HEK293 (cell line): ENCODE results near the gene FUT4.

Source experiments
- FEZF1 ChIP-seq: fragments of 450-650 bp; formaldehyde crosslinking; IDR thresholded peaks from 2 replicates; pipeline ENCODE4 v1.5.1; 2016; ENCODE audit warnings: missing biosample characterization, missing genetic modification characterization
- HOXA7 ChIP-seq: sonication (generic); formaldehyde crosslinking; IDR thresholded peaks from 2 replicates; pipeline ENCODE4 v1.8.1; 2022; ENCODE audit warnings: missing genetic modification reagents, borderline replicate concordance
- KLF10 ChIP-seq: fragments of 450-650 bp; IDR thresholded peaks from 2 replicates; pipeline ENCODE4 v1.5.1; 2018; ENCODE audit warnings: missing biosample characterization, mild to moderate bottlenecking, missing genetic modification characterization
- KLF16 ChIP-seq: fragments of 450-650 bp; formaldehyde crosslinking; IDR thresholded peaks from 2 replicates; pipeline ENCODE4 v1.5.1; 2017; ENCODE audit warnings: missing biosample characterization, missing genetic modification characterization
- OSR2 ChIP-seq: fragments of 450-650 bp; formaldehyde crosslinking; IDR thresholded peaks from 2 replicates; pipeline ENCODE4 v1.5.1; 2016; ENCODE audit warnings: missing biosample characterization, missing genetic modification characterization
- PRDM1 ChIP-seq: fragments of 450-650 bp; formaldehyde crosslinking; IDR thresholded peaks from 2 replicates; pipeline ENCODE4; 2016; ENCODE audit warnings: missing biosample characterization, missing genetic modification characterization
- ZBTB44 ChIP-seq: fragments of 450-650 bp; IDR thresholded peaks from 2 replicates; pipeline ENCODE4 v1.5.1; 2018; ENCODE audit warnings: missing biosample characterization, mild to moderate bottlenecking, missing genetic modification characterization
- ZFP37 ChIP-seq: fragments of 450-650 bp; formaldehyde crosslinking; IDR thresholded peaks from 2 replicates; pipeline ENCODE4 v1.5.1; 2016; ENCODE audit warnings: missing biosample characterization, missing genetic modification characterization
- ZNF114 ChIP-seq: fragments of 450-650 bp; formaldehyde crosslinking; IDR thresholded peaks from 2 replicates; pipeline ENCODE4 v1.5.0; 2017; ENCODE audit warnings: missing biosample characterization, missing genetic modification characterization
- ZNF16 ChIP-seq: fragments of 450-650 bp; formaldehyde crosslinking; IDR thresholded peaks from 2 replicates; pipeline ENCODE4 v1.5.1; 2016; ENCODE audit warnings: low read depth, missing biosample characterization, missing genetic modification characterization
- ZNF211 ChIP-seq: fragments of 450-650 bp; formaldehyde crosslinking; IDR thresholded peaks from 2 replicates; pipeline ENCODE4 v1.5.1; 2016; ENCODE audit warnings: low read depth, missing biosample characterization, missing genetic modification characterization
- ZNF274 ChIP-seq, 2 experiments: fragments of 200-500 bp in 1 of 2; fragments of 450-650 bp in 1 of 2; sonication (Bioruptor generic) in 1 of 2; formaldehyde crosslinking in 1 of 2; IDR thresholded peaks; 2 replicates each; pipeline versions ENCODE4 v1.5.1 to v1.6.1; 2014 to 2016; ENCODE audit warnings: borderline replicate concordance in 1 of 2, inconsistent platforms in 1 of 2, low read length in 1 of 2, missing biosample characterization in 1 of 2, missing genetic modification characterization in 1 of 2
- ZNF292 ChIP-seq: fragments of 450-650 bp; formaldehyde crosslinking; IDR thresholded peaks from 2 replicates; pipeline ENCODE4 v1.5.1; 2016; ENCODE audit warnings: low read depth, missing biosample characterization, missing genetic modification characterization, borderline replicate concordance
- ZNF324 ChIP-seq: fragments of 450-650 bp; formaldehyde crosslinking; IDR thresholded peaks from 2 replicates; pipeline ENCODE4 v1.5.1; 2016; ENCODE audit warnings: missing biosample characterization, missing genetic modification characterization
- ZNF350 ChIP-seq: fragments of 450-650 bp; formaldehyde crosslinking; IDR thresholded peaks from 2 replicates; pipeline ENCODE4 v1.5.0; 2017; ENCODE audit warnings: missing biosample characterization, mild to moderate bottlenecking, missing genetic modification characterization
- ZNF398 ChIP-seq: fragments of 450-650 bp; formaldehyde crosslinking; IDR thresholded peaks from 2 replicates; pipeline ENCODE4 v1.5.1; 2017; ENCODE audit warnings: missing biosample characterization, missing genetic modification characterization
- ZNF416 ChIP-seq: fragments of 450-650 bp; formaldehyde crosslinking; IDR thresholded peaks from 2 replicates; pipeline ENCODE4 v1.5.1; 2016; ENCODE audit warnings: missing biosample characterization, missing genetic modification characterization
- ZNF423 ChIP-seq: fragments of 450-650 bp; formaldehyde crosslinking; IDR thresholded peaks from 2 replicates; pipeline ENCODE4 v1.5.1; 2016; ENCODE audit warnings: missing biosample characterization, missing genetic modification characterization
- ZNF529 ChIP-seq: fragments of 450-650 bp; formaldehyde crosslinking; IDR thresholded peaks from 2 replicates; pipeline ENCODE4 v1.5.1; 2017; ENCODE audit warnings: missing genetic modification characterization, missing biosample characterization; ENCODE audit not compliant: insufficient replicate concordance
- ZNF561 ChIP-seq: fragments of 450-650 bp; IDR thresholded peaks from 2 replicates; pipeline ENCODE4 v1.5.1; 2018; ENCODE audit warnings: missing biosample characterization, missing genetic modification characterization, borderline replicate concordance
- ZNF660 ChIP-seq: fragments of 450-650 bp; IDR thresholded peaks from 2 replicates; pipeline ENCODE4 v1.5.1; 2018; ENCODE audit warnings: missing biosample characterization, mild to moderate bottlenecking, missing genetic modification characterization
- ZNF664 ChIP-seq: fragments of 450-650 bp; formaldehyde crosslinking; IDR thresholded peaks from 2 replicates; pipeline ENCODE4 v1.5.1; 2016; ENCODE audit warnings: missing biosample characterization, missing genetic modification characterization
- ZNF707 ChIP-seq: fragments of 450-650 bp; formaldehyde crosslinking; IDR thresholded peaks from 2 replicates; pipeline ENCODE4 v1.5.1; 2016; ENCODE audit warnings: missing biosample characterization, missing genetic modification characterization
- ZNF785 ChIP-seq: fragments of 450-650 bp; formaldehyde crosslinking; IDR thresholded peaks from 2 replicates; pipeline ENCODE4 v1.5.1; 2016; ENCODE audit warnings: missing biosample characterization, missing genetic modification characterization
- ZSCAN23 ChIP-seq: fragments of 450-650 bp; formaldehyde crosslinking; IDR thresholded peaks from 2 replicates; pipeline ENCODE4 v1.5.1; 2016; ENCODE audit warnings: missing biosample characterization, missing genetic modification characterization
- ZSCAN5A ChIP-seq: fragments of 450-650 bp; formaldehyde crosslinking; IDR thresholded peaks from 2 replicates; pipeline ENCODE4 v1.5.1; 2016; ENCODE audit warnings: missing biosample characterization, missing genetic modification characterization
- TF ChIP-seq, protein P1 (sequence below): fragments of 450-650 bp; formaldehyde crosslinking; IDR thresholded peaks from 2 replicates; pipeline ENCODE4 v1.5.1; 2016; ENCODE audit warnings: missing biosample characterization, missing genetic modification characterization
- TF ChIP-seq, protein P2 (sequence below): fragments of 450-650 bp; formaldehyde crosslinking; IDR thresholded peaks from 2 replicates; pipeline ENCODE4 v1.5.1; 2016; ENCODE audit warnings: missing biosample characterization, missing genetic modification characterization
- TF ChIP-seq, protein P3 (sequence below): fragments of 450-650 bp; formaldehyde crosslinking; IDR thresholded peaks from 2 replicates; pipeline ENCODE4 v1.5.1; 2016; ENCODE audit warnings: missing biosample characterization, missing genetic modification characterization

FUT4 gene

GRCh38 chr11:94543695-94544645 is at the start of gene FUT4 (continued):
- TF ChIP-seq ZNF660 (tag by site-specific recombination): 0 out of 2 replicates have a peak, but pooled peaks have one; percentile 44
- TF ChIP-seq ZNF16 (tag by site-specific recombination): no peak
- no peak for TF ChIP-seq ZSCAN23 (tag by site-specific recombination)
- TF ChIP-seq ZNF114 (tag by site-specific recombination): no peak
- TF ChIP-seq ZNF292 (tag by site-specific recombination): no peak
- TF ChIP-seq ZNF707: no peak
- TF ChIP-seq ZFP37 (tag by site-specific recombination): peak; percentile 94; the same call in 1 of the 2 replicates
- no peak; the same call in 1 of the 2 replicates for TF ChIP-seq ZSCAN5A
- TF ChIP-seq ZNF529 (tag by site-specific recombination): no peak
- TF ChIP-seq OSR2: no peak
- peak; percentile 51 for TF ChIP-seq ZNF398 (tag by site-specific recombination)
- TF ChIP-seq KLF10 (tag by site-specific recombination): no peak
- TF ChIP-seq ZNF350: no peak
- TF ChIP-seq ZNF324: no peak
- no peak; the same call in 1 of the 2 replicates for TF ChIP-seq ZNF423
- no peak for TF ChIP-seq HOXA7 (CRISPR knock-in tag)
- TF ChIP-seq, protein P1, sequence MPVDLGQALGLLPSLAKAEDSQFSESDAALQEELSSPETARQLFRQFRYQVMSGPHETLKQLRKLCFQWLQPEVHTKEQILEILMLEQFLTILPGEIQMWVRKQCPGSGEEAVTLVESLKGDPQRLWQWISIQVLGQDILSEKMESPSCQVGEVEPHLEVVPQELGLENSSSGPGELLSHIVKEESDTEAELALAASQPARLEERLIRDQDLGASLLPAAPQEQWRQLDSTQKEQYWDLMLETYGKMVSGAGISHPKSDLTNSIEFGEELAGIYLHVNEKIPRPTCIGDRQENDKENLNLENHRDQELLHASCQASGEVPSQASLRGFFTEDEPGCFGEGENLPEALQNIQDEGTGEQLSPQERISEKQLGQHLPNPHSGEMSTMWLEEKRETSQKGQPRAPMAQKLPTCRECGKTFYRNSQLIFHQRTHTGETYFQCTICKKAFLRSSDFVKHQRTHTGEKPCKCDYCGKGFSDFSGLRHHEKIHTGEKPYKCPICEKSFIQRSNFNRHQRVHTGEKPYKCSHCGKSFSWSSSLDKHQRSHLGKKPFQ (tag by site-specific recombination): no peak
- TF ChIP-seq PRDM1 (tag by site-specific recombination): no peak
- no peak for TF ChIP-seq ZNF664 (tag by site-specific recombination)
- no peak for TF ChIP-seq FEZF1
- TF ChIP-seq ZBTB44 (tag by site-specific recombination): no peak
- TF ChIP-seq, protein P2, sequence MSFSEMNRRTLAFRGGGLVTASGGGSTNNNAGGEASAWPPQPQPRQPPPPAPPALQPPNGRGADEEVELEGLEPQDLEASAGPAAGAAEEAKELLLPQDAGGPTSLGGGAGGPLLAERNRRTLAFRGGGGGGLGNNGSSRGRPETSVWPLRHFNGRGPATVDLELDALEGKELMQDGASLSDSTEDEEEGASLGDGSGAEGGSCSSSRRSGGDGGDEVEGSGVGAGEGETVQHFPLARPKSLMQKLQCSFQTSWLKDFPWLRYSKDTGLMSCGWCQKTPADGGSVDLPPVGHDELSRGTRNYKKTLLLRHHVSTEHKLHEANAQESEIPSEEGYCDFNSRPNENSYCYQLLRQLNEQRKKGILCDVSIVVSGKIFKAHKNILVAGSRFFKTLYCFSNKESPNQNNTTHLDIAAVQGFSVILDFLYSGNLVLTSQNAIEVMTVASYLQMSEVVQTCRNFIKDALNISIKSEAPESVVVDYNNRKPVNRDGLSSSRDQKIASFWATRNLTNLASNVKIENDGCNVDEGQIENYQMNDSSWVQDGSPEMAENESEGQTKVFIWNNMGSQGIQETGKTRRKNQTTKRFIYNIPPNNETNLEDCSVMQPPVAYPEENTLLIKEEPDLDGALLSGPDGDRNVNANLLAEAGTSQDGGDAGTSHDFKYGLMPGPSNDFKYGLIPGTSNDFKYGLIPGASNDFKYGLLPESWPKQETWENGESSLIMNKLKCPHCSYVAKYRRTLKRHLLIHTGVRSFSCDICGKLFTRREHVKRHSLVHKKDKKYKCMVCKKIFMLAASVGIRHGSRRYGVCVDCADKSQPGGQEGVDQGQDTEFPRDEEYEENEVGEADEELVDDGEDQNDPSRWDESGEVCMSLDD (tag by site-specific recombination): no peak
- TF ChIP-seq, protein P3, sequence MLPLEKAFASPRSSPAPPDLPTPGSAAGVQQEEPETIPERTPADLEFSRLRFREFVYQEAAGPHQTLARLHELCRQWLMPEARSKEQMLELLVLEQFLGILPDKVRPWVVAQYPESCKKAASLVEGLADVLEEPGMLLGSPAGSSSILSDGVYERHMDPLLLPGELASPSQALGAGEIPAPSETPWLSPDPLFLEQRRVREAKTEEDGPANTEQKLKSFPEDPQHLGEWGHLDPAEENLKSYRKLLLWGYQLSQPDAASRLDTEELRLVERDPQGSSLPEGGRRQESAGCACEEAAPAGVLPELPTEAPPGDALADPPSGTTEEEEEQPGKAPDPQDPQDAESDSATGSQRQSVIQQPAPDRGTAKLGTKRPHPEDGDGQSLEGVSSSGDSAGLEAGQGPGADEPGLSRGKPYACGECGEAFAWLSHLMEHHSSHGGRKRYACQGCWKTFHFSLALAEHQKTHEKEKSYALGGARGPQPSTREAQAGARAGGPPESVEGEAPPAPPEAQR (tag by site-specific recombination): no peak
- TF ChIP-seq ZNF561: no peak; the same call in 1 of the 2 replicates
- no peak for TF ChIP-seq ZNF416
- no peak for TF ChIP-seq ZNF785 (tag by site-specific recombination)
- no peak for TF ChIP-seq ZNF274 (IDR thresholded peaks at IDR 0.05; ENCODE audit: low read length)
- no peak for TF ChIP-seq ZNF274 (tag by site-specific recombination; IDR thresholded peaks at IDR 0.05; ENCODE audit: borderline replicate concordance)
- no peak for TF ChIP-seq ZNF211
- TF ChIP-seq KLF16 (tag by site-specific recombination): peak; percentile 83
